ENCODE data around the gene ZBTB47.

ZBTB47 gene

DNA sequence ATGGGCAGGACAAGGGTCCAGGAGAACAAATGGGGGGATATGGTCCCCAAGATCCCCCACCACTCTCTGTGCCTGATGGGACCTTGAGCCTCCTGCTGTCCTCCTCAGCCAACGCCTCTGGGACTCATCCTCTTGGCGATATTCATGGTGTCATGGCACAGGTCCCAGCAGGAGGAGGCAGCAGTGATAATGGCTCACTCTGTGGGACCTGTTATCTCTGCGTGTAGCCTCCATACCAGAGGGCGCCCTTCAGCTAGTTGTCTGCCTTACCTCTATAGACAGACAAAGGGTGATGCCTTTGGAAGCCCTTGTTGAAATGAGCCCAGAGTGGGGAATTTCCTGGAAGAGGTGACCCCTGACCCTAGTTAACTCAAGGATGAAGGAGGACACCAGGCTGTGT is 7.4 kb downstream of the ZBTB47 start:
- no peak for DNase-seq (ENCODE audit: low read depth)
- TF ChIP-seq, protein P1, sequence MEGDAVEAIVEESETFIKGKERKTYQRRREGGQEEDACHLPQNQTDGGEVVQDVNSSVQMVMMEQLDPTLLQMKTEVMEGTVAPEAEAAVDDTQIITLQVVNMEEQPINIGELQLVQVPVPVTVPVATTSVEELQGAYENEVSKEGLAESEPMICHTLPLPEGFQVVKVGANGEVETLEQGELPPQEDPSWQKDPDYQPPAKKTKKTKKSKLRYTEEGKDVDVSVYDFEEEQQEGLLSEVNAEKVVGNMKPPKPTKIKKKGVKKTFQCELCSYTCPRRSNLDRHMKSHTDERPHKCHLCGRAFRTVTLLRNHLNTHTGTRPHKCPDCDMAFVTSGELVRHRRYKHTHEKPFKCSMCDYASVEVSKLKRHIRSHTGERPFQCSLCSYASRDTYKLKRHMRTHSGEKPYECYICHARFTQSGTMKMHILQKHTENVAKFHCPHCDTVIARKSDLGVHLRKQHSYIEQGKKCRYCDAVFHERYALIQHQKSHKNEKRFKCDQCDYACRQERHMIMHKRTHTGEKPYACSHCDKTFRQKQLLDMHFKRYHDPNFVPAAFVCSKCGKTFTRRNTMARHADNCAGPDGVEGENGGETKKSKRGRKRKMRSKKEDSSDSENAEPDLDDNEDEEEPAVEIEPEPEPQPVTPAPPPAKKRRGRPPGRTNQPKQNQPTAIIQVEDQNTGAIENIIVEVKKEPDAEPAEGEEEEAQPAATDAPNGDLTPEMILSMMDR (conservative IDR thresholded peaks at IDR 0.05; ENCODE audit: low read length) = no peak
- no peak overlapping the region for H3K4me3 ChIP-seq (ENCODE audit: low read length)

DNA sequence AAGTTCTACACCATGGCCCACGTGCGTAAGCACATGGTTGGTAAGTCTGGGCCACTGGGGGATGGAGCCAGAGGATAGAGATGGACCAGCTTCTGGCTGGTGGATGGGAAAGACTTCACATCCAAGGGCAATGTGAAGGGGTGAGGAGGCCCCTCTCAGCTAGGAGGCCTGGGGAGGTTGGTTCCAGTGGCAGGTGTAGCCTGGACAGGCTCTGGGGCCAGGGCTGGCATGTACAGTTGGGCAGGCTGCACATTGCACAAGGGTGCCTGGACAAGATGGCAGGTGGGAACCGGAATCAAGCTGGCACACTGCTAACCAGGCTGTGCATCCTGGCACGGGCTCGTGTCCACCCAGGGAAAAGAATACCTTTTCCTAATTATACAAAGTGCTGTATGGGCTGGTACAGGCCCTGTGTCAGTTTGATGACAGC is 8.1 kb downstream of the ZBTB47 start:
- H3K4me3 ChIP-seq (ENCODE audit: low read length) = no peak overlapping the region
- TF ChIP-seq, protein P1 (conservative IDR thresholded peaks at IDR 0.05; ENCODE audit: low read length) = no peak
- DNase-seq (ENCODE audit: low read depth) = no peak

DNA sequence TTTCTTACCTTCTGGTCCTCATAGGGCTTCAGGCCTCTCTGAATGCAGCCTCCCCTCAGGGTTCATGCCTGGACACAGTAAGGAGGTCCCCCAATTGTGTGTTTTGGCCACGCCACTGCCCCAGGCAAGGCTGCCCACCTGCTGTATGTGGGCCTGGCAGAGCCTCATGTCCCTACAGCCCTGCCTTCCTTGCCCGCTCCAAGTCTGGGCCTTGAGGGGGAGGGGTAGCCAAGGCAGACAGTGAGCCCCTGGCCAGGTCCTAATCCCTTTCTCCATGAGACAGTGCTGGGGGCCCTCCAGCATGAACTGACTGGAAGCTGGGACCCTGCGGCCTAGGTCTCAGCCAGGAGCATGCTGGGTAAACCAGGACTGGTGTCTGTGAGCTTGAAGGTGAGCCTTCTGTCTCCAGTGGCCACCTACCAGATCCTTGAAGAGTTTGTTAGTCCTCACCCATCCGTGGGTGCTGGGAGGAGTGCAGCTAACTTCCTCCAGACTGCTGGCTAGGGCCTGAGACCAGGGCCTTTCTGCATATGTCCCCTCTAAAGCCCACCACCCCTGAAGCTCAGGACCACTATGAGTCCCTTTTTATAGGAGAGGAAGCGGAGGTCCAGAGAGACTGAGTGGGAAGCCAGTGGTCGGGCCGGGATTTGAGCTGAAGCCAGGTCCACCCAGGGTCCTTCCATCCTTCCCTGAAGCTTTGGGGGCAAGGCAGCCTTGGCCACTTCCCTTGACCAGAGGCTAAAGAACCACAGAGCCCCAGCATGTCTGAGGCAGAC is 8.7 kb downstream of the ZBTB47 start:
- TF ChIP-seq, protein P1 (conservative IDR thresholded peaks at IDR 0.05; ENCODE audit: low read length) = no peak

GRCh38 chr3:42662813-42663535 is 9.5 kb downstream of the ZBTB47 start:
- TF ChIP-seq, protein P1 (conservative IDR thresholded peaks at IDR 0.05; ENCODE audit: low read length) = no peak
- DNase-seq (ENCODE audit: low read depth) = no peak
- no peak overlapping the region for H3K4me3 ChIP-seq (ENCODE audit: low read length)

More for the DNA sequence above, 8.7 kb downstream of the ZBTB47 start:
- no peak for DNase-seq (ENCODE audit: low read depth)
- no peak overlapping the region for H3K4me3 ChIP-seq (ENCODE audit: low read length)

GRCh38 chr3:42663581-42664437 is 10.3 kb downstream of the ZBTB47 start:
- TF ChIP-seq, protein P1 (conservative IDR thresholded peaks at IDR 0.05; ENCODE audit: low read length) = no peak
- no peak overlapping the region for H3K4me3 ChIP-seq (ENCODE audit: low read length)
- no peak for DNase-seq (ENCODE audit: low read depth)

DNA sequence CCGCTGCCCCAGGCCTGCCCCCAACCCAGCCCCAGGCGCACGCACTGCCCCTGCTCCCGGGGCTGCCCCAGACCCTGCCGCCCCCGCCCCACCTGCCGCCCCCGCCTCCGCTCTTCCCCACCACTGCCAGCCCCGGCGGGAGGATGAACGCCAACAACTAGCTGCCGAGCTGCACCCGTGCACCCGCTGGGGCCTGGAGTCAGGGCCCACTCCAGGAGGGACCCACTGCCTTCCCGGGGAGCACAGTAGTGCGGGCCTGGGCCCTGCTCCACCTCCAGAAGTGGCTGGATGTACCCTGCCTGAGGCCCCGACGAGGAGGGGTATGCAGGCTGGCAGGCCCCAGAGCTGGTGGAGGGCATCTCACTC is 10.9 kb downstream of the ZBTB47 start:
- H3K4me3 ChIP-seq (ENCODE audit: low read length) = no peak overlapping the region
- no peak for DNase-seq (ENCODE audit: low read depth)
- TF ChIP-seq, protein P1 (conservative IDR thresholded peaks at IDR 0.05; ENCODE audit: low read length) = no peak

Measured in AG10803 (cell line).